ENCODE data around the gene TMTC2. TPM values are rescaled to one million over a fixed set of nuclear protein-coding genes. Genes with fewer than 3 reads are reported as not detected.
"Not testable (repeated sequence)": the region's sequence is repeated elsewhere in the genome, so short reads cannot be mapped to it uniquely, and the experiment has no call there.

Gene TMTC2
- total RNA-seq, 6 experiments from 2014 or later, result 0.74 to 1.9 (median 0.96) TPM

DNA sequence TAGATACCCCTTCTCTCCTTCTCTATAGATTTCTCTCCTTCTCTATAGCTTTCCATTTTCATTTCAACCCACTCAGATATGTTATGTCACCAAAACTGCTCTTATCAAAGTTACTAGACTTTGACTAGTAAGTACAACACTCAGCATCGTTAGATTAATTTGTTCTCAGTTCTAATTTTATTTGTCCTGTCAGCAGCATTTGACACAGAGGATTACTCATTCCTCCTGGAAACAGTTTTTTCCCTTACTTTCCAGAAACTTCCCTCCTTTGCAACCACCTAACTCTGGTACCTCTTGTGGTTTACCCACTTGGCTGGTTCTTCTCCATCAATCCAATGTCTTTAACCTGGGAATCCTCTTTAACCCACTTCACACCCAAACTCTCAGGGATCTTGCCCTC lies 423.7 kb downstream of the TMTC2 start:
- no peak for TF ChIP-seq CTCF (IDR thresholded peaks at IDR 0.05)
- no peak for TF ChIP-seq POLR2A (IDR thresholded peaks at IDR 0.05)
- Histone ChIP-seq H3K9me3 (no peaks in the 10 kb centered on the region), H3K27ac (no peak overlapping the region), H3K27me3 (no peaks in the 10 kb centered on the region), H3K4me3 (no peak overlapping the region), H3K36me3 (no peaks in the 10 kb centered on the region), H3K4me1 (no peaks in the 10 kb centered on the region)
- DNase-seq, result no peak
- 73% methylated on average over 1 of the region's 1 CpG for WGBS (ENCODE audit: insufficient coverage, low coverage, low lambda C conversion rate, missing lambda C conversion rate)
- intact Hi-C loops (cut with DNase I), result no loop called here
- no peak for ATAC-seq

- TF ChIP-seq POLR2A (IDR thresholded peaks at IDR 0.05) (no peak), CTCF (IDR thresholded peaks at IDR 0.05) (no peak)
- DNase-seq (no peak), ATAC-seq (no peak)
- Histone ChIP-seq H3K4me1 (no peaks in the 10 kb centered on the region), H3K4me3 (no peak overlapping the region), H3K27me3 (no peaks in the 10 kb centered on the region), H3K27ac (no peak overlapping the region), H3K36me3 (no peaks in the 10 kb centered on the region), H3K9me3 (no peaks in the 10 kb centered on the region)
- 84% methylated on average over 4 of the region's 4 CpGs for WGBS (ENCODE audit: insufficient coverage, low coverage, low lambda C conversion rate, missing lambda C conversion rate)
- intact Hi-C loops (cut with DNase I), result no loop called here
Measured at GRCh38 chr12:83113945-83114344, 427.2 kb downstream of the TMTC2 start.

GRCh38 chr12:83114966-83115365 lies 428.3 kb downstream of the TMTC2 start:
- H3K9me3 ChIP-seq, result no peaks in the 10 kb centered on the region
- H3K27ac ChIP-seq, result no peak overlapping the region
- TF ChIP-seq POLR2A (IDR thresholded peaks at IDR 0.05), result no peak
- TF ChIP-seq CTCF (IDR thresholded peaks at IDR 0.05), result no peak
- no peaks in the 10 kb centered on the region for H3K36me3 ChIP-seq
- ATAC-seq (no peak), DNase-seq (no peak)
- intact Hi-C loops (cut with DNase I), result no loop called here
- H3K27me3 ChIP-seq, result no peaks in the 10 kb centered on the region
- H3K4me1 ChIP-seq, result no peaks in the 10 kb centered on the region
- WGBS (ENCODE audit: insufficient coverage, low coverage, low lambda C conversion rate, missing lambda C conversion rate), result 72% methylated on average over 4 of the region's 4 CpGs
- H3K4me3 ChIP-seq, result no peak overlapping the region

DNA sequence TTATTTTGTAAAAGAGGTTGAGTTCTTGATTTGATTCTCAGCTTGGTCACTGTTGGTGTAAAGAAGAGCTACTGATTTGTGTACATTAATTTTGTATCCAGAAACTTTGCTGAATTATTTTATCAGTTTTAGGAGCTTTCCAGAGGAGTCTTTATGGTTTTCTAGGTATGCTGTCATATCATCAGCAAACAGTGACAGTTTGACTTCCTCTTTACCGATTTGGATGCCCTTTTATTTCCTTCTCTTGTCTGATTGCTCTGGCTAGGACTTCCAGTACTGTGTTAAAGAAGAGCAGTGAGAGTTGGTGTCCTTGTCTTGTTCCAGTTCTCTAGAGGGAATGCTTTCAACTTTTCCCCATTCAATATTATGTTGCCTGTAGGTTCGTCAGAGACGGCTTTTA lies 431.2 kb downstream of the TMTC2 start:
- ATAC-seq; intact Hi-C loops (cut with DNase I); H3K27ac ChIP-seq; H3K27me3 ChIP-seq; H3K9me3 ChIP-seq; H3K36me3 ChIP-seq; H3K4me3 ChIP-seq; H3K4me1 ChIP-seq; DNase-seq: not testable (repeated sequence)
- WGBS (ENCODE audit: insufficient coverage, low coverage, low lambda C conversion rate, missing lambda C conversion rate), result 43% methylated on average over 3 of the region's 3 CpGs

GRCh38 chr12:83121897-83122622 lies 435.4 kb downstream of the TMTC2 start:
- Histone ChIP-seq H3K27me3 (no peaks in the 10 kb centered on the region), H3K27ac (no peak overlapping the region), H3K4me3 (no peak overlapping the region), H3K9me3 (no peaks in the 10 kb centered on the region), H3K4me1 (no peaks in the 10 kb centered on the region), H3K36me3 (no peaks in the 10 kb centered on the region)
- DNase-seq (no peak), ATAC-seq (no peak)
- no peak for TF ChIP-seq CTCF (IDR thresholded peaks at IDR 0.05)
- TF ChIP-seq POLR2A (IDR thresholded peaks at IDR 0.05), result no peak
- WGBS (ENCODE audit: insufficient coverage, low coverage, low lambda C conversion rate, missing lambda C conversion rate), result 80% methylated on average over 8 of the region's 15 CpGs
- intact Hi-C loops (cut with DNase I), result no loop called here
